Renal cortical epithelial cell (primary cell): Measurements from ENCODE around the gene RPL19. TPM values are rescaled to one million over a fixed set of nuclear protein-coding genes. Genes with fewer than 3 reads are reported as not detected.
A peak's percentile ranks its signal among the peaks of the same experiment; 100 is the strongest.

Source experiments
- DNase-seq: peaks from one replicate; pipeline ENCODE4 v3.0.0-alpha.2; 2011; ENCODE audit warnings: low read depth
- total RNA-seq: library from RNA; depleted of rRNA; stranded (reverse); fragments of >200 nt; gene quantifications from 2 replicates; pipeline ENCODE4 v1.2.3, GENCODE V29; 2014

RPL19 gene
- total RNA-seq, 1 donor from 2014 or later, result 1,714 TPM

DNA sequence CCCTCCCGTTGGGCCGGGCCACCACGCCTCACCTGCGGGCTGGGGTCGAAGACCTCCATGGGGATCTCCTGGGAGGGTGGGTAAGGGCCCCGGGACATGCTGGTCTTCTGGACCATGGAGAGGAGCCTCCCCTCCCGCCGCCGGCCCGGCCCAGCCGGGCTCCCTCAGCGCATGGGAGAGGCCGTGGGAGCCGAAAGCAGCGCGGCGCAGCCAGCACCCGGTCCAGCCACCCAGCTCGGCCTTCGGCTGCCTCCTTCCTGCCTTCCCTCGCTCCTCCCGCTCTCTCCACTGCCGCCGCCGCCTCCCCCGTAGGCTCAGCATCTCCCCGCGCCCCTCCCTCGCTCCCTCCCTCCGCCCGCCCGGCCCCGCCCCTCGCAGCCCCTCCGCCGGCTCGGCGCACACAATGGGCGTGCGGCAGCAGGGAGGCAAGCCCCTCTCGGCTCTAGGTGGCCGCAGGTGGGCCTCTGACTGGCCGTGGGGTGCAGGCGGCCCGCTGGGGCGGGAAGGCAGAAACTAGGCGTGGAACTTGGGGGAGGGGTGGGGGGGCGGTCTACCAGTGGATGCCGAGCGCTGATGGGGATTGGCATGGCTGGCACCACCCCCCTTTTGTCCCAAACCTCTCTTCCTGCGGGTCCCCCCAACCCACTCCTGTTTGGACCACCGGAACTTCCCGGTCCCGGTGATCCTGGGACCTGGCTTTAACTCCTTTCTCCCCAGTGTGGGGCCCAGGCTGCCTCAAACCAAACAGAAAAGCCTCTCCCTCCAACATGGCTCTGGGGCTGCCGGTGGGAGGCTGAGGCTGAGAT is 2.5 kb upstream of the RPL19 start, which contains the start of gene CACNB1:
Gene CACNB1 (minus strand): TSS at position 290 of the 806 bp plus-strand sequence. CDS start 174 bp downstream, at position 116.
- peak; percentile 24 for DNase-seq

DNA sequence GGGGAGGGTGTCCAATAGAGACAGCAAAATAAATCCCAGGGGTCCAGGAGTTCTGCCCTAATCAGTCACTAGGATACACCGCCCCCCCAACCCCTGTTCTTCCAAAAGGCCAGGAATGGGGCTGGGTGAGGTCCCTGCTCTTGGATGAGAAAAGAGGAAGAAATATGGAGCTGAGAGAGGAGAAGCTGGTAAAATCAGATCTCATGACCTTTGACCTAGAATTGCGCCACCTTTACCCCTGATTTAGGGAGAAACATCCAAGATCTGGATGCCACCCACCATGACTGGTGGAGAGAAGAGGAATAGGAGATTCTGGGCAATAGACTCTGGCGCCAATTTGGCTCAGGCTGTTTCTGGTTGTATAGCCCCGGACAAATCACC is 1.9 kb upstream of the RPL19 start:
- no peak for DNase-seq

DNA sequence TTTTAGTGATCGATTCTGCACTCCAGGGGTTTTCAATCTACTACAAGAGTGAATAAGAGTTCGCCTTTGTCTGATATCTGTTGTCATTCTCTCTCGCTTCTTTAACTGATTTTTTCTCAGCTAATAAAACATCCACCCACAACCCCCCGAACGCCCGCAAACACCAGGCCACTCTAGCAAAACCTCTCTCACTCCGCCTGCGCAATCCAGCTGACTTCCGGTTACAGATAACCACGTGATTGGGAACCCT is 338 bp upstream of the RPL19 start:
- peak; percentile 92 for DNase-seq

DNA sequence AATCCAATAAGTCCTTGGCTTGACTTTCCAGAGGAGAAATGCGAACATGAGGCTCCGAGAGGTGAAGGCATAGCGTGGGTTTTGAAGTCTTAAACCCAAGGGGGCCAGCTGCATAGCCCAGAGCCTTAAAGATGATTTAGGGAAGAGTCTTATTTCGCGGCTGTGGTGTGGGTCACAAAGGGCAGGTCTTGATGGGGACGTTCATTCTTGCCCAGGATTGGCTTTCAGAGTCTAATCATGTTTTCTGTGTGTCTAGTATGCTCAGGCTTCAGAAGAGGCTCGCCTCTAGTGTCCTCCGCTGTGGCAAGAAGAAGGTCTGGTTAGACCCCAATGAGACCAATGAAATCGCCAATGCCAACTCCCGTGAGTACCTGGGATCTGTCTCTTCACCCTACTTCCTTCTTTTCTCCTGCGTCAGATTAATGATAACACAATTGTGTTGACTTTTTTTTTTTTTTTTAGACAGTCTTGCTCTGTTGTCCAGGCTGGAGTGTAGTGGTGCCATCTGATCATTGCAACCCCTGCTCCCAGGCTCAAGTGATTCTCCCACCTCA is 951 bp downstream of the RPL19 start:
- no peak for DNase-seq

DNA sequence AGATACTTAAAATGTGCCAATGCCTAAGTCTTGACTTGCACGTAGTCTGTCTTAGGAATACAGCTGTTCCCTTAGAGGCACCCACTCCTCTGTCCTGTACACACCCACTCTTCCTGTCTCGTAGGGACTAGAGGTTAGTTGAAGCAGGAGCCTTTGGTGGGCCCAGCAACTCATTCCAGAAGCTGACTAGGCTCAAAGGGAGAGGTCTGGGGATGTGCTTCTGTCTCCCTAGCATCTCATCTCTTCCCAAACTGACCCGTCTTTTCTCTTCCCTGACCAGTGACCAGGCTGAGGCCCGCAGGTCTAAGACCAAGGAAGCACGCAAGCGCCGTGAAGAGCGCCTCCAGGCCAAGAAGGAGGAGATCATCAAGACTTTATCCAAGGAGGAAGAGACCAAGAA is 4.2 kb downstream of the RPL19 start:
- no peak for DNase-seq

DNA sequence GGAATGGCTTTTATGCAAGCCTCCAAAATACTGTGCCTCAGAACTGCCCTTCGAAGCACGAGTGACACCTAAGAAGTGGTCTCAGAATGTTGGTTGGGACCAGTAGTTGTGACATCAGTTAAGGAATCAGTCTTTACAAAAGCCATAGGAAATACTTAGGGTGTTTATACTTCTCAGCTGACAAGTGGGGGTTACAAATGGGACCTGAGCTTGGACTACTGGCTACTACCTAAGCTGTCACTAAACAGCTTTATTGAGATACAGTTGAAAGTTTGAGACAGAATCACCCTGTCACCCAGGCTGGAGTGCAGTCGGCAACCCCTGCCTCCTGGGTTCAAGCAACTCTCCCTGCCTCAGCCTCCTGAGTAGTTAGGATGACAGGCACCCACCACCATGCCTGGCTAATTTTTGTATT is 5.0 kb downstream of the RPL19 start:
- no peak for DNase-seq

DNA sequence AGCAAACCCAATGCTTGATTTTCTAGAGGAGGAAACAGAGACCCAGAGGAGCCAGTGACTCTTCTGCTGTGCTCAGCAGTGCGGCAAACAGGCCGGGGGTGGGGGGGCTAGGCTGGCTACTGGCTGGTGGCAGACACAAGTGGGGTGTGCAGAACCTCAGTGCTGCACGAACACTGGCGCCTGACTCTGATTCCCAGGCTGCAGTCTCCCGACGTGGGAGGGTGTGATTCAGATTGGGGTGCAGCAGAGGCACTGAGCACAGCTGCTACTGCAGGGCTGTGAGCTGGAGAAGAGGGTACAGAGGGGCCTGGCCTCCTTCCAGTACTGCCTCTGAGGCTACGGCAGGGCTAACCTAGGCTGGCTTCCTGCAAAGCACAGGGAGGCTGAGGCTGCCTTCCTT is 8.1 kb downstream of the RPL19 start:
- no peak for DNase-seq

DNA sequence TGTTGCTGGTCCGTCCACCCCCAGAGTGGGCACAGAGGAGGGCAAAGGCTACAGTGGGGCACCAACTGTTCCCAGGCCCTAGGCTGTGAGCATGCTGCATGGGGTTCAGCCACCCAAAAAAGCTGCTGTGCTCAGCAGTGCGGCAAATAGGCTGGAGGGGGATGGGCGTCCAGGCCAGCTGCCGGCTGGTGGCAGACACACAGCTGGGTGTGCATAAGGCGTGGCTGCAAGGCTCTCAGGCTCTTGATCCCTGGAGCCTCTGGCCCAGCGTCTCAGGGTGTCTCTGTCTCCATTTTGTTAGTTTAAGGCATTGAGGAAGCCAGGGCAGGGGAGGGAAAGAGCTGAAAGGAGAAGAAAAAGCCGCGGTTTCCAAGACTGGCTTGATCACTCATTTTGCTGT is 8.8 kb downstream of the RPL19 start:
- no peak for DNase-seq

DNA sequence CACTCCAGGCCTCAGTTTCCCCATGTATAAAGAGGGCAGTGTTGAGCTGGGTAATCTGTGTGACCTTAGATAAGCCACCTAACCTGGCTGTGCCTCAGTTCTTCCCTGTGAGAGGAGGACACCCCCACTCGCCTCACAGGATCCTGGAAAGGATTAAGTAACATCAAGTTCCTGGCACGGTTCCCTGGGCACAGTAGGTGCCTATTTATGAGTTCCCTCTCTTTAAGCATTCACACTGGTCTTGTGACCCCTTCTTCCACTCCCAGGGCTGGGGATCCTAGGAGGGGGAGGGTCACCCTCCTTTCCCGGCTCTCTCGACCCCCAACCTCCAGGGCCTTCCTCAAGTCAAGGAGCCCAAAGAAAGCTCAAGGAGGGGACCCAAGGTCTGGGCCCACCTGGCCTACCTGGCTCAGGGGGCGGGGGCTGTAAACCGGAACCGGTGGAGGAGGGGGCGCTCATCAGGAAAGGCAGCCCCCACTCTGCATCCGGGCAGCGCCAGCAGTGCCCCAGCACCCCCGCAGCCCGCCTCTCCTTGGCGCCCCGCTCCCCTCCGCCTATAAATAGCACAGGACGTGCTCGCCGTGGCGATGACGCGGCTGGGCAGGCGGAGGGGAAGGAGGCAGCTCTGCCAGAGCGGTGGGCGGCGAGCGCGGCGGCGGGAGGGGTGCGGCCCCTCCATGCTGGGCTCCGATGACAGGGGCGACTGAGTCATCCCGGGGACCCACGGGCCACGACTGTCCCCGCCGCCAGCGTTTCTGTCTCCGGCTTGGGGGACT is 9.4 kb downstream of the RPL19 start:
- peak; percentile 49 for DNase-seq

DNA sequence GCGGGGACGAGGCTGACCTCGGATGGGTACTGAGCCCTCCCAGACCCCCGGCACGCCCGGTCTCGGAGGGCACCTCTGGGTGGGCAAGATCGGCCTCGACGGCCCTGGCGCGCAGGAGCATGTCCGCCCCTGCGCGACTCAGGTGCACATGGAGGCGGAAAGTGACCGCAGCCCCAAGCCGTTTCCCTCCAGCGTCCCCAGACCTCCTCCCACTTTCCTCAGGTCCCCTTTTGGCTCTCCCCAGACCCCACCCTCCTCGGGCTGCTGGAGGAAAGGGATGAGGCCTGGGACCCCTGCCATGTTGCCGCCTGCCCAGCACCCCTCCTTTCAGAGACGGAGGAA is 10.0 kb downstream of the RPL19 start:
- DNase-seq, result no peak

DNA sequence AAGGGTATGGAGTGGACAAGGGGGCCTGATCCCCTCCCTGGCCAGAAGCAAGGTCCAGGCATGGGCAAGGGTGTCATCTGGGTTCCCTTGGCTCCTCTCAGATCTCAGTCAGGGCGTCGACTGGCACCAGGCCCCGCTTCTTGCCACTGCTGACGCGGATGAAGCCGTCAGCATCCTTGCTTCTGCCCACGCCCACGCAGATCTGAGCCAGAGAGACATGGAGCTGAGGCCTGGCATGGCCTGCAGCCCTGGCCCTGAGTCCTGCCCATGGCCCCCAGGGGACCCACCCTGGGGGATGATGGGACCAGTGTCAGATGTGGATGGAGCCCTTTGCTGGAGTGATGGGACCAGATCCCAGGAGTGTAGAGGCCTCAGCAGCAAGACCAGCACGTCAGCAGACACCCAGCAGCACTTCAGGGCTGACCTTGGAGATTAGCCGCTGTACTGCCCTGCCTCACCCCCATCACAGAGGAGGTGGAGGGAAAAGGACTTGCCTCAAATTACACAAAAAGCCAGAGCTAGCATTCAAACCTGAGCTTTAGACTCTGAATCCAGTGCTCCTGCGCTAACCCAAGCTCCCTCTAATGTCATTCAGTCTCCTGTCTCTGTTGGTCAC is 12.2 kb downstream of the RPL19 start:
- no peak for DNase-seq

DNA sequence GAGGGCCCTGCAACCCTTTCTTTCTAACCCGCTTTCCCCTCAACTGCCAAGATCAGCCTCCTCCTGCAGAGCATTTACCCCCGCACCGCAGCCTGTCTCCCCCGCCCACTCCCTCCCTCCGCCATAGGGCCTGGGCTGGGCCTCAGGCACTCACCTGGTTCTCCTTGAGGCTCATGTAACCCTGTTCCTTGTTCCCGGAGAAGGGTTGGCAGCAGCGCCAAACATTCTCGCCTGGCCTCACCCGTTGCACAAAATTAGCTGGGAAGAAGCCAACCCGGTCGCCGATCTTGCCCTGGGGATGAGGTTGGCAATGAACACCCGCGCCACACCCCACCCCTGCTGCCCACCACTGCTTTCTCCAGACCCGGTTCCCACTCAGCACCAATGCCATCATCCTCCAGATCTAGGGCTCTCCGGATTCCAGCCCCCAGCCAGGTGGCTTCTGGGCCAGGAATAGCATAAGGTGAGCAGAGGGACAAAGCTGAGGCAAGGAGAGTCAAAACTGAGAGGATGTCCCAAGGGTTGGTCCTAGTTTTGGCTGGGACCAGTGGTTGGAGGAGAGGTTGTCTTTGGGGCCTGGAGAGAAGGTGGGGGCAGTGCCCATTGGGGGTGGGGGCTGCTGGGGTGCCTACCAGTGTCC is 12.9 kb downstream of the RPL19 start:
- DNase-seq, result no peak

DNA sequence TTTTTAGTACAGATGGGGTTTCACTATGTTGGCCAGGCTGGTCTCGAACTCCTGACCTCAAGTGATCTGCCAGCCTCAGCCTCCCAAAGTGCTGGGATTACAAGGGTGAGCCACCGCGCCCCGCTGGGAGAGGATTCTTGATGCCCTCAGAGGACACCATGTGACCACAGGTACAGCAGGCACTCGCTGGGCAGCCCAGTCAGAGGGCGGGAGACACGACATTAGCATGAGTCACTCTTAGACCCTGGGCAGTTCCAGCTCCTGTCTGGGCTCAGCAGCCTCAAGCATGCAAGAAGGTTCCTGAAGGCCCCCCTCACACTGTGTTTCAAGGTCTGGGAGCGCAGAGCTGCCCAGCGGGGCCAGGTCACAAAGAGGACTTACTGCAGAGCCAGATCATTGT is 13.8 kb downstream of the RPL19 start:
- DNase-seq, result peak; percentile 67

DNA sequence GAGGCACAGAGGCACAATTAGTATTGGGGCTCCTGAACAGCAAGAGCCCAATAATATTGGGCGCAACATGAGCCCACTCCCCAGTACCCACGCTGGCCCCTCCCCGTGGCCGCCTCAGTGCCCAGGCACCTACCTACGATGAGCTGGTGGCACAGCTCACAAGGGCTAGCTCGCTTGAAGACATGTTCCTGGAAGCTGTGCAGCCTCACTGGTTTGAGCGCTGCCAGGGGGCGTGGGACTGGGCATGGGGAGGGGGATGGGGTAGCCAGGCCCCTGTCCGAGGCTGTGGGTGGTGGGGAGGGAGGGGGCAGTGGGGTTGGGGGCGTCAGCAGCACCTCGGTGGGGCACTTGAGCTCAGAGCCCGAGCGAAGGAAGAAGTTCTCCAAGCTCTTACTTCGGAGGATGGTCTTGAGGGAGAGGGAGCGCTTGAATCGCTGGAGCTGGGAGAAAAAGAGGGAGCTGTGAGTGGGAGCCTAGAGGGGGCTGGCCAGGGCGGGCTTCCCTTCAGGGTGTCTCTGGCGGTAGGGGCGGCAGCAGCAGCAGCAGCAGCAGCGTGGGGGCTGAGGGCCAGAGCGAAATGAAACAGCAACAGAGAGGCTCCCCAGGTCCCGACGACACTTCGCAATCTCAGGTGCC is 17.8 kb downstream of the RPL19 start:
- DNase-seq, result no peak

DNA sequence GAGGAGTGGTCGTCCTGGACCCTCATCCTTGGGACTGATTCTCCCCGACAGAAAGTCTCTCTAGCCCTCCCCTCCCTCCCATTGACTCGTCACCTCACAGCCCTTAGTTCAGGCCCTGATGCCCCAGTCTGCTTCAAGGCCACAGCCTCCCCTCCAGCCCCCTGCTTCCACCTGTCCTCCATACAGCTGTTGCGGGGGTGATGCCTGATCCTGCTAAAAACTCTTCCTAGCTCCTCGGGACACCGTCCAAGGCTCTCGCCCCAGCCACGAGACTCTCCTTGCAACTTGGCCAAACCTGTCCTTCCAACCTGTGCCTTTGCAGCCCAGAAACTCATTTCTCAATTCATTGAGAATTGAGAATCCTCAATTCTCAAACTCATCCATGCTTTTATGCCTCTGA is 18.8 kb downstream of the RPL19 start:
- no peak for DNase-seq

DNA sequence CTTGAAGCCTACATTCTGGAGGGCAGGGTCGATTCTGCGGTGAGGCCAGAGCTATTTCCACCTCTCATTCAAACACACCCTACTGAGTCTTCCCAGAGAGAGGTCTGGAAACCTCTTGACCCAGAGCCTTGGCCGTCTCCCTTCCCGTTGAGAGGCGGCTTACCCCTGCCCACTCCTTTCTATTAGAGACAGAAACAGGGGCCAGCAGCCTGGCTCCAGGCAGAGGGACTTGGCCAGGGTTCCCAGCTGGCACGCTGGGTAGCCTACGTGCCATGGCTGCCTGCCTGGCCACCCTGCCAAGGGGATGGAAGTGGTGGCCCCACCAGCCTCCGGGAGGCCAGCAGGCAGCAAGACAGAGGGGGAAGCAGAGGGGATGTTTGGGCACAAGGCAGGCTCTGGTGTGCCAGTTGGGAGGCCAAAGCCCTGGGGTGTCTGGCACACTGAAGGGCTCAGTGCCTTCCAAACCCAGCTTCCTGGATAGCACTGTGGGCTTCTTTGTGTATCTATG is 19.6 kb downstream of the RPL19 start:
- no peak for DNase-seq

DNA sequence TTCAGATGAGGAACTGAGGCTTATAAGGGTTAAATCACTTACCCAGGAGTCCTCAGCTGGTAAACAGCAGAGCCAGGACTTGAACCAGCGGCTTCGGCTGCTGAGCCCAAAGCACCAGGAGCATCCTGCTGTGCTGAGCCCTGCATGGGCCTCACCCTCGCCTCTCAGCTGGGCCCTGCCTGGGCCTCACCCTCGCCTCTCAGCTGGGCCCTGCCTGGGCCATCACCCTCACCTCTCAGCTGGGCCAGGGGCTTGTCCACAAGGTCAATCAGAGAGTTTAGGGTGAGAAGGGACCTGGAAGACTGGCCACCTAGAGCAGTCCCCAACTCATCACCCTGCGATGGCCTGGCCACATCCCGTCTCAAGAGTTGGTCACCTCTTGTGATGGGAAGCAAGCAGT is 21.5 kb downstream of the RPL19 start:
- DNase-seq, result no peak

DNA sequence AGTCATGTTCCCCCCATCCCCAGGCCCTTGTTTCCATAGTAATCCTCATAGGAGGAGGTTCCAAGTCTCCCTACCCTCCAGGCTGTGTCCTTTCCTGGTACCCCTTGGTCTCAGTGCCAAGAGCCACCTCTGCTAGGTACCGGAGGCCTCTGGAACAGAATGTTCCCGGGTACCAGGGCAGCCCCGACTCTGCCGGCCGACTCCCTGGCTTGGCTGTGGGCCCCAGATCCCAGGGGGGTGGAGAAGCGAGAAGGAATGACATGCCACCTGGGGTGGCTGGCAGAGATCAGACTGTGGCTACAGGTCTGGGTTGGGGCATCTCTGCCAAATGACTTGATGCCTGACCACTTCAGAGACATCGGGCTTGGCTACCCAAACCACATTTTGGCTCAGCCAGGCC is 22.1 kb downstream of the RPL19 start:
- no peak for DNase-seq

DNA sequence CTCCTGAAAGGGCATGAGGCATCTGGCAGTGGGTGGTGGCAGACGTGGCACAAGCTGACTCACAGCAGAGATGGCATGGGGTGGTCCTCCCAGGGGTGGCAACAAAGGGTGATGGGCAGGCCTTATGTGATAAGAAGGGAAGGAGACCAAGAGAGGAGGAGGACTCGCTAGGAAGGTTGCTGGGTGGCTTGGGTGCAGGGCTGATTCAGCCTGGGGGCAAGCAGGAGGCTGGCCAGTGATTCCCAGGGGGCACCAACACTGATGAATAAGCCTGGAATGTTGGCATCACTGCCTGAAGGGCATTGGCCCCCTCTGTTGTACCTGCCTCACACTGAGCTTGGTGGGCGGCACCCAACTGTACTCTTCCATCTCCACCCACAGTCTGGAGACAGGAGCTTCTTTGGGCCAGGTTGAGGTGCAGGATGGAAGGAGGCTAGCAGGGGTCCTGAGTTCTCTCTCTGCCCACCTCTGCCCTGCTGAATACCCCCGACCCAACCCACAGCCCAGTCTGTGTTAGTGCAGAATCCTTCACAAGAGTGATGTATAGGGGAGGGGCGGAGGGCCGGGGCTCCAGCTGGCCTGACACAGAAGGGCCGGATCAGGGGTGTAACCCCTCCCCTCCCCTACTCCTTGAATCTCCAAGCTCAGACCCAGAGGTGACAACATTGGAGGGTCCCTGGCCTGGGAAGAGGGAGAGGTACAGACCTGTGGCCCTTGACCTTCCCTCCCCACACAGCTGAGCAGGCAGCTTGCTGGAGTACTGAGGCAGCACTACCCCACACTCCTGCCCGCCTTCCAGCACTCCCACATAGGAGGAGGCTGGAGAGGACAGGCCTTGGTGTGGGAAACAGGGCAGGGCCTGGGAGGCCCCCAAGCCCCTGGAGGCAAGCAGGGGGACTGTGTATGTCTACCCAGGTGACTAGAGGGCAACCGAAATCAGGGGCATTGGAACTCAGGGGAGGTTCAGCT is 23.1 kb downstream of the RPL19 start:
- no peak for DNase-seq
